Endothelial cell of umbilical vein (primary cell): ENCODE results near the gene TARDBP.

Source experiments
- CTCF ChIP-seq, 2 donors: IDR thresholded peaks; 1 replicate in 1 of 2; 2 replicates in 1 of 2; pipeline ENCODE4 v1.5.1; 2011; ENCODE audit warnings: low read length in 2 of 2, mild to moderate bottlenecking in 2 of 2, moderate library complexity in 2 of 2, control low read depth in 1 of 2, inconsistent platforms in 1 of 2, low read depth in 1 of 2; ENCODE audit not compliant: insufficient read depth in 1 of 2; ENCODE audit errors: extremely low read depth in 1 of 2
- EZH2 ChIP-seq: IDR thresholded peaks from 2 replicates; pipeline ENCODE4 v1.6.1; 2012; ENCODE audit warnings: borderline replicate concordance, low read depth, mild to moderate bottlenecking, moderate library complexity, low read length, inconsistent platforms; ENCODE audit not compliant: severe bottlenecking
- FOS ChIP-seq: IDR thresholded peaks from 2 replicates; pipeline ENCODE4 v1.6.1; 2011; ENCODE audit warnings: mild to moderate bottlenecking, low read length, moderate library complexity, borderline replicate concordance; ENCODE audit not compliant: insufficient read depth
- GATA2 ChIP-seq: IDR thresholded peaks from 2 replicates; pipeline ENCODE4 v1.7.0; 2011; ENCODE audit warnings: low read depth, mild to moderate bottlenecking, moderate library complexity, mixed read lengths, low read length; ENCODE audit not compliant: insufficient read length, insufficient read depth
- JUN ChIP-seq: IDR thresholded peaks from 2 replicates; pipeline ENCODE4 v1.6.1; 2011; ENCODE audit warnings: borderline replicate concordance, low read depth; ENCODE audit not compliant: insufficient read length, insufficient read depth
- MAX ChIP-seq: IDR thresholded peaks from 2 replicates; pipeline ENCODE4 v1.6.1; 2011; ENCODE audit not compliant: insufficient read depth, insufficient read length
- MYC ChIP-seq: IDR thresholded peaks from one replicate; pipeline ENCODE4 v1.6.1; 2011; ENCODE audit warnings: mild to moderate bottlenecking, low read depth, low read length
- POLR2A ChIP-seq: IDR thresholded peaks from 2 replicates; pipeline ENCODE4 v1.6.1; 2012; ENCODE audit warnings: low read depth, mild to moderate bottlenecking, control low read depth, low read length
- POLR2AphosphoS5 ChIP-seq: IDR thresholded peaks from 2 replicates; pipeline ENCODE4 v1.6.1; 2012; ENCODE audit warnings: low read depth, mild to moderate bottlenecking, control low read depth, low read length, moderate library complexity; ENCODE audit not compliant: insufficient read depth

GRCh38 chr1:11046270-11046566, 33.8 kb downstream of the TARDBP start:
- no peak for TF ChIP-seq CTCF (IDR thresholded peaks at IDR 0.05; ENCODE audit: extremely low read depth in 1 of 2, insufficient read depth in 1 of 2, low read depth in 1 of 2, low read length in 2 of 2)
- TF ChIP-seq POLR2A: no peak
- TF ChIP-seq EZH2: no peak
- TF ChIP-seq POLR2AphosphoS5: no peak
- no peak for TF ChIP-seq JUN
- no peak for TF ChIP-seq MYC
- no peak for TF ChIP-seq GATA2
- TF ChIP-seq FOS: no peak
- no peak for TF ChIP-seq MAX
